ENCODE results near the gene OCIAD2. TPM values are rescaled to one million over a fixed set of nuclear protein-coding genes. Genes with fewer than 3 reads are reported as not detected.
"Not testable (repeated sequence)": the region's sequence is repeated elsewhere in the genome, so short reads cannot be mapped to it uniquely, and the experiment has no call there.

OCIAD2 gene, protein sequence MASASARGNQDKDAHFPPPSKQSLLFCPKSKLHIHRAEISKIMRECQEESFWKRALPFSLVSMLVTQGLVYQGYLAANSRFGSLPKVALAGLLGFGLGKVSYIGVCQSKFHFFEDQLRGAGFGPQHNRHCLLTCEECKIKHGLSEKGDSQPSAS
- 20.5 and 40.0 TPM in 2 replicates for total RNA-seq (2014; rRNA removed; shearing (Covaris generic))

DNA sequence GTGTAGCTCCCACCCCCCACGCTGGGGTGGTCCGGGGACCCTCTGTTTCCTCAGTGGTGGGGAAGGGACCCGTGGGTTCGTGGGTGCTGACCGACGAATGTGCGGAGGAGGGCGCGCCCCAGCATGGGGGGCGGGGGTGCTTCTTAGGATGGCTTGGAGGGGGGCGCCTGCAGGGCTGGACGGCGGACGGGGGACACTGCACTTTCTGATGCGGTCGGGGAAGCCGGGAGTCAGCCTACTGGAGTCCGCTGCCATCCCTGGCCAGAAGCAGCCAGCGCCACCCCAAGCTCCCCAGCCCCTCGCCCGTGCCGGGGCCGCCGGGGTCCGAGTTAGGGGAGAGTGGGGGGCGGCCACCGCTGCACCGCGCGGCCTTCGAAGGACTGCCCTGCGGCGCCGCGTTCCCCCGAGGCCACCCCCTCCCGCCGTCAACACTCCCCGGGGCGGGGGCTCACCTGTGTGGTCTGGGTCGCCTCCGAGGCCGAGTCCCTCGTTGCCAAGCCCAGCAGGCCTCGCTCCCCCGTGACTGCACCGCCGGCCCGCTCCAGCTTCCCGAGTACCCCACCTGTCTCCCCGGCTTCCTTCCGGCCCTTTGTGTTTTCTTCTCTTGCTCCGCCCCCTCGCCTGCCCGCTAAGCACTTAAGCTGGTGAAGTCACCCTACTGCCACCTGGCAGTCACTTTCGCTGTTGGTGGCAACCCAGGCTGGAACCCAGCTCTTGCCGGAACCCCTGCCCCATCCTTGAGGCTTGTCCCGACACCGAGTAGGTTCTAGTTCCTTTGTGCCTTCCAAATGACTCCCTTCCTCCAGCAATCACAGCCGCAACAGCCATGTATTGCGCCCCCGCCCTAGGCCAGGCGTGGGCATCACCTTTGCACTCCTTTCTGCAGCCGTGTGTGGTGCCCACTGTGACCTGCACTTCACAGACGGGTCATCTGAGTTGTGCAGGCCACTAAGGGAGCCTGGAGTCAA lies at the start of gene OCIAD2:
Gene OCIAD2, minus strand, starts transcription at position 569 of the 968 bp plus-strand sequence. CDS start 2,225 bp downstream, outside the sequence.
- peak; percentile 39 for DNase-seq (ENCODE audit: low read depth)

DNA sequence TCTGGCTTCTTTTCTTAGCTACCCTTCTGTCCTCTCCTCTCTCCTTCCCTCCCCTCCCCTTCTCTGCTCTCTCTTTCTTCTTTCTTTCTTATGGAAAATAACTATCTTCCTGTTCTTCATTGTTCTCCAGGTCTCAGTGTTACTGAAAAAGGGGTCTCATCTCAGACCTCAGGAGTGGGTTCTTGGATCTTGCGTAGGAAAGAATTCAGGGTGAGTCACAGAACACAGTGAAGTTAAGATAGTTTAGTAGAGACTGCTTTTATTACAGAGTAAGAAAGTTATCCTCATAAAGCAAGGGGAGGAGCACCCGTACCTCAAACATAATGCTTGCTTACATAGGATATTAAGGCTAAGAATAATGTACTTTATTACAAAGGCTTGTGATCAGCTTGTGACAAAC lies 47.7 kb upstream of the OCIAD2 start:
- no peak for DNase-seq (ENCODE audit: low read depth)

DNA sequence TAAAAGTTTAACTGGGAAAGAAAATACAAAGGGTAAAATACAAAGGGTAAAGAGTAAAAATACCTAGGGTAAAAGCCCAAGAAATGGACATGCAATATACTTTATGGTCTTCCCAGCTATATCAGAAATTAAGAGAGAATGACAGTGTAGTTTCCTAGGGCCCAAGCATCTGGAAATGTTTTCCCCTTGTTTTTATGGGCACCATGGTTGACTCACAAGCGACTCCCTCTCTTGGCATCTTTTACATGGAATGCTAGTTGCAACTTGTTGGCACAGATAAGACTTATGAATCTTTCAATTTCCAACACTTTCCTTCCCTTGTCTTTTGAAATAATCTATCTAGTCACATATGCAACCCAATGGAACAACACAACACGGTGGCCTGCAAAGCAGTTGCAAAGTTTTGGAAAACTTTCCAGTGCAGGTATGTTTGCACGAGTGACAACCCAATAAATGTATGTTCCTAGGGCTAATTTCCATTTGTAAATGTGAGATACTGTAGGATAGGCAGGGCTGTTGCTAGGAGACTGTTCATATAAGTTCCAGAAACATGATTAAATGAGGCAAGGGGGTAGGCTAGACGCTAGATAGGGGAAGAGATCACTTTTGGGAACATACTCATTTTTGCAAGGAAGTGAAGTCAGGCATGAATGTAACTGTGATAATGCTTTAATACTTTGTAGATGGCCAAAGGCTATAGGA lies 43.1 kb upstream of the OCIAD2 start:
- peak; percentile 80 for DNase-seq (ENCODE audit: low read depth)

DNA sequence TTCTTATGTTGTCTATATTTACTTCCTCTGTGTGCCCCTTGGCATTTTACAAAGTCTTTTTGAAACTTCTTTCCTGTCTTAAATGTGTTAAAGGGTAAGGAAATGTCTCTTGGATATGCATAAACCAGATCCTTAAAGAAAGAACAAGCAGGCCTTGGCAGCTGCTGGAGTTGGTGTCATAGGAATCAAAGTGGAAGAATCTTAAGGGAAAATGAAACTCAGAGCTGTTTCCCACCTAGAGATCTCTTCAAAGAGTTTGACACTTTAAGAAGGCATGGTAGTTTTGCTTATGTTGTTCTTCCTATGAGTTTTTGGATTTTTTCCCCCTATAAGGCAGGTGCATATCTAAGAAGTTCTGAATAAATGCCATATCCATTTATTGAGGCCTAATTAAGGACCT lies 42.5 kb upstream of the OCIAD2 start:
- DNase-seq (ENCODE audit: low read depth) = peak; percentile 18

DNA sequence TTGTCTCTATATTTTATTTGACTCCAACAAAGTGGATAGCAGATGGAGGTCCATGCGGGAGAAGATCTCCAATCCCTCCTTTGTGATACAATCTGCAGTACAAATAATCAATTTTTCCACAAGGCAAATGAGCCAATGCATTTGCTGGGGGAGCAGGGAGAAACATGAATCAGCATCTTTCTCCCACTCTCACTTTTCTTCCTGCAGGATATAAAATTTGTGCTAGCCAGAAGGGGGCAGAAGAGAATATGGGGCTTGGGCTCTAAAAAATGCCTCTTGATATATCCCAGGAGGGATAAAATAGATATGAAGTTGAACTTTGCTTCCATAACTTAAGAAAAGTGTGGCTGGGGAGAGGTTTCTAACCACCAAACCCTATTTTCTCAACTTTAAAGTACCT lies 41.2 kb upstream of the OCIAD2 start:
- no peak for DNase-seq (ENCODE audit: low read depth)

DNA sequence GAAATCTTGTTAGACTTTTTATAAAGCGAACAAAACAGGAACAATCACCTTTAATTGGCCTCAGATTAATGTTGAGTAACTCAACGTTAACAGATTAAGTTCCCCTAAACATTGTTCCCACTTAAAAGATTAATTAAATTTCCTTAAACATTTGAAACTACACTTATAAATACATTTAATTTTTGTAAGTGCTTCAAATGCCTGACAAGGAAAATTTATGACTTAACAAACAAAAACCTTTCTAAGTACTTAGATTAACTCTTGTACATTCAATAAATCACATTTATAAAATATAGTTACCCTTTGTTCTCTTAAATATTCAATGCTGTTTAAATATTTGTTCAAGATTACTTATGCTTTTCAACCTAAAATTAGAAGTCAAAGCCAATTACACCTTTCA lies 39.4 kb upstream of the OCIAD2 start:
- DNase-seq (ENCODE audit: low read depth) = no peak

DNA sequence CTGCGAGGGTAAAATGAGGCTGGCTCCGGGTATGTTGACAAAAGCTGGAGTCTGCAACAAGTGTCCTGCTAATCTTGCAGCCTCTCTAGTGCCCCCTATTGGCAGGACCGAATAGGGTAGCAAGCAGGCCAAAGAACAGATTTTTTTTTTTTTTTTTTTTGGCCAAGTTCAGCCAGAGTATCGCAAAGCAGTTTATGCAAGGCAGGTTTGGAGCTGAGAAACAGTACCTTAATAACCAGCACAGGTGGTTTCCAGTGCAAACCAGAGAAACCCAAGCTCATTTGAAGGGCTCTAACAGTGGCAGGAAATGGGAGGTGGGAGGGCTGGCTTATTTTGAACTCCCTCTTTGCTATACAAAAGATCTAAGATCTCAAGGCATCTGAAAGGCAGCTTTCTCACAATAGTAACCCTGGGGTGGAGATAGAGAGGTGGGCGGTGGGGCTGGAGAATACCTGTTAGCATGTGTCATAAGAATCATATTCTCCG lies 38.2 kb upstream of the OCIAD2 start:
- no peak for DNase-seq (ENCODE audit: low read depth)

DNA sequence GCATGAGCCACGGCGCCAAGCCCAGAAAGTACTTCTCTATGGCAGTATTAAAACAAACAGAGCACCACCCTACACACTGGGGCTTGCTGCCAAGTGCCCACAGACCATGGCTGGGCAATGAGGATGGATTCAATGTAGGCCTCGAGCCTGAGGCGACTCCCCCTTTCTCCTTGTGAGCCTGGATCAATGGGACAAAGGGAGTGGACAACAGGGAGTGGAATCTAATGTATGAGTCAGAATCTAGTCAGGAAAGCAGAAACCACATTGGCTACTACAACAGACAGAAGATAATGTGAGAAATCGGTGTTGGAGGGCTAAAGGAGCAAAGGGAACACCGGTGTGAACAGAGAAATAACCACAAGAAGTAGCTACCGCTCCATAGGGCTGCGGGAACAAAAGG lies 37.7 kb upstream of the OCIAD2 start:
- DNase-seq (ENCODE audit: low read depth) = peak; percentile 92

DNA sequence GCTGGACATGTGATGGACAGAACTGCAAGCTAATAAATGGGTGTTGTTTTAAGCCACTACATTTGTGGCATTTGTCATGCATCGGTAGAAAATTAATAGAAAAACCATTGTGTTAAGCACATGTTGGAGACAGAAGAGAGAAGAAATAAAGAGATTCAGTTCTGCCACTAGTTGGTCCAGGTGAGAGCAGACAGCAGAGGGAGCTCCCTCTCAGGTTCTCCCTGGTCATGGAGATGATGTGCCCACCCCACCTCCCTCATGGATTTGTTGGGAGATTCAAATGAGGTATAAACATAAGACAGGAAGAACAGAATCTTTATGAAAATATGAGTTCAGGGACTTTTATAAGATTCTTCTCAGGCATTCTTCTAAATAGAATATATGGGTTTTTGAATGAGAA lies 36.8 kb upstream of the OCIAD2 start:
- DNase-seq (ENCODE audit: low read depth) = peak; percentile 19

DNA sequence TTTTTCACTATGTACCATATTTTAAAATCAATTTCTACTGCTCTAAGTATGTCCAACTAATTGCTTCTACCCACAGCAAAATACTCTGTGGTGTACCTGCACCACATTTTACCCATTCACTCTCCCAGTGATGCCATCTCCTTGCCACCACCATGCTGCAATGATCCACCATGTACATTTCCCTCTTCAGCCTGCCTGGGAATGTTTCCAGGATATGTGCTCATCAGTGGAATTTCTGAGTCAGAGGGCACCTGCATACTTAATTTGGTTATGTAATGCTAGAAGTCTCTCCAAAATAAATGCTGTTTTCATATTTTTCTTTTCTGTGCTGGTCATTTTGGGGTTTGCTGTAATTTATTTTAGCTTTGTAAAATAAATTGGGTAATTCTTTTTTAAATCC lies 33.2 kb upstream of the OCIAD2 start:
- DNase-seq (ENCODE audit: low read depth) = peak; percentile 85

DNA sequence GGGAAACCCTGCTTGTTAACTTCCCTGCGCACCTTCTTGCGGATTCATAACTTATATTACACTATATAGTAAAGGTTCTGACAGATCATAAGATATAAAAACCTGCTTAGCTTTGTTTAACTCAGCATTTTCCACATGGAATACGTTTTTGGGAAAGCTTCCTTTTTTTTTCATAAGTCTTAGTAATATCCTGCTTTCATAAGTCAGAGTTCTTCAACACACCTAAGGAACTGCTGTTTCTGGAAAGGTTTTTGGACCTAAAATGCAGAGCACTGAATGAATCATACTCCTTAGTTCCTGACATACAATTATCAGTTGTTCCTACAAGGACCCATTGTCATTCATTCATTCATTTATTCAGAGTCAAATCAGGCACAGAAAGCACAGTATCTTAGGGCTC lies 32.3 kb upstream of the OCIAD2 start:
- no peak for DNase-seq (ENCODE audit: low read depth)

DNA sequence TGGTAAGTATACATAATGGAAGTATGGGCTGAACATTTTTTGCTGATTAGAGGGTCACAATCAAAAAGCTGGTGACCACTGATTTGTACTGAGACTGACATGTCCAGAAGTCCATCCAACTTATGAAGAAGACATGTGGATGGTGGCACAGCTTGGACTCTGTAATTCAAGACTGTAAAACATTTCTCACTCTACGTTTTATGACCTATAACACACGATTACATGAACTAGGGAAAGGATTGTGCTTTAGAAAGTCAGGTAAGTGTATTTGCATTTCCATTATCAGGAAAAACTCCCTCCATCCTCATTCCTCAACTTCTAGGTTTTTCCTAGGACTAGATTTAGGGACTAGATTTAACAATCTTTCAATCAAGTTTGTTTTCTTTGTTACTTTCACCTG lies 30.5 kb upstream of the OCIAD2 start:
- no peak for DNase-seq (ENCODE audit: low read depth)

DNA sequence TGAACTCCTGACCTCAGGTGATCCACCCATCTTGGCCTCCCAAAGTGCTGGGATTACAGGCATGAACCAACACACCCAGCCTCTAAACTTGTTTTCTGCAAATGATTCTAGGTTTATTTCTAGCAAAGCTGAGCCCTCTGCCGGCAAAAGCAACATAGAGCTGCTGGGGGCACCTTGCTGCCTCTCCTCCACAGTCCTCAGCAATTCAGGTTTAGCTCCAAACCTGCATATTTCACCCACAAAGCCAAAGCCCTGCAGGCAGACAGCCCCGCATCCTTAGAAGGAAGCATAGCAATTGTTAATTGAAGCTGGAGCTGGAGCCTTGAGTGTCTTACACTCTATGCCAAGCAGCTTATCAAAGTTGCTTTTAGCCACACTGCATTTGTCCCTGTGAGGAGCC lies 24.9 kb upstream of the OCIAD2 start:
- DNase-seq (ENCODE audit: low read depth) = no peak

DNA sequence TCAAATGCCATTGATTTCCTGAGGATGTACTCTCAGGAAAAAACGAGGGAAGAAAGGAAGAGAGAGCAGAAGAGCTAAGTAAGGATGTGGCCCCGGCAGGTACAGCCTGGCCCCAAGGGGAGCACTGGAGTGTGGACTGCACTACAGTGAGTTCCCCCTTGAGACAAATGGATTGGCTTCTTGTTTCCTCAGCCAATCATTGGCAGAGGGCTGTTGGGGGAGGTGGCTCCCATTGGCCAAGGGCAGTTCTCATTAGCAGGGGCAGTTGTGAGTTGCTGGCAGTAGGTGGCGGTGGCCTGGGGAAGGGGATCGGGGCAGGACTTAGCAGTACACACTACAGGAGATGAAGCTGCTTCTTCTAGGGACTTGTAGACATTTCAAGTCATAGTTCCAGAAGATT lies 24.1 kb upstream of the OCIAD2 start:
- DNase-seq (ENCODE audit: low read depth) = no peak

DNA sequence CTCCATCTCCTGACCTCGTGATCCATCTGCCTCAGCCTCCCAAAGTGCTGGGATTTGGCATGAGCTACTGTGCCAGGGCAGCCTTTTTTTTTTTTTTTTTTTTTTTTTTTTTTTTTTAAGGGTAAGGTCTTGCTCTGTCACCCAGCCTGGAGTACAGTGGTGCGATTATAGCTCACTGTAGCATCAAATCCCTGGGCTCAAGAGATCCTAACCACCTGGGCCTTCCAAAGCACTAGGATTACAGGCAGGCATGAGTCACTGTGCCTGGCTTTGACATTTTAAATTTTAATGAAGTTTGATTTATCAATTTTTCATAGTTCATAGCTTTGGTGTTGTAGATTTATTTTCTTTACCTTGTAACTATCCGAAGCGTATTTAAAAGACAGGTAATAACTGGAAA lies 17.8 kb upstream of the OCIAD2 start:
- no peak for DNase-seq (ENCODE audit: low read depth)

DNA sequence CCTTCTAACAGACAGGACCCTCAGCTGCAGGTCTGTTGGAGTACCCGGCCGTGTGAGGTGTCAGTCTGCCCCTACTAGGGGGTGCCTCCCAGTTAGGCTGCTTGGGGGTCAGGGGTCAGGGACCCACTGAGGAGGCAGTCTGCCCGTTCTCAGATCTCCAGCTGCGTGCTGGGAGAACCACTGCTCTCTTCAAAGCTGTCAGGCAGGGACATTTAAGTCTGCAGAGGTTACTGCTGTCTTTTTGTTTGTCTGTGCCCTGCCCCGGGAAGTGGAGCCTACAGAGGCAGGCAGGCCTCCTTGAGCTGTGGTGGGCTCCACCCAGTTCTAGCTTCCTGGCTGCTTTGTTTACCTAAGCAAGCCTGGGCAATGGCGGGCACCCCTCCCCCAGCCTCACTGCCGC lies 16.5 kb upstream of the OCIAD2 start:
- DNase-seq (ENCODE audit: low read depth) = not testable (repeated sequence)

DNA sequence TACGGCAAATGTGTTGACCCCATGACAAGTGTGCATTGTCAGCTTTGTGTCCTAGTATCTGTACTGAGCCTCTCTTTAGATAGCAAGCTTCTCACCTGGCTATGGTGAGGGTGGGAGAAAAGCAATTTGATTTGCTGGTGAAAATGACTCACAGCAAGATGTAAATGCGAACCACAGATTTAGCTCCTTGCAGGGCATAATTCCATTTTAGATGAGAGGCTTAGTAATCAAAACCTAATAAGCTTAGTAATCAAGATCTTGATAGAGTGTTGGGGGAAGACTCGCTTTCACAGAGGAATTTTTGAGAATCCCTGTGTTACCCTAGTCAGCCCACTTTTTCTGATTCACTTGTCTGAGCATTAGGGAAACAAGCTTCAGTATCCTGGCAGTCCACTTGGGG lies 7.7 kb upstream of the OCIAD2 start:
- no peak for DNase-seq (ENCODE audit: low read depth)

DNA sequence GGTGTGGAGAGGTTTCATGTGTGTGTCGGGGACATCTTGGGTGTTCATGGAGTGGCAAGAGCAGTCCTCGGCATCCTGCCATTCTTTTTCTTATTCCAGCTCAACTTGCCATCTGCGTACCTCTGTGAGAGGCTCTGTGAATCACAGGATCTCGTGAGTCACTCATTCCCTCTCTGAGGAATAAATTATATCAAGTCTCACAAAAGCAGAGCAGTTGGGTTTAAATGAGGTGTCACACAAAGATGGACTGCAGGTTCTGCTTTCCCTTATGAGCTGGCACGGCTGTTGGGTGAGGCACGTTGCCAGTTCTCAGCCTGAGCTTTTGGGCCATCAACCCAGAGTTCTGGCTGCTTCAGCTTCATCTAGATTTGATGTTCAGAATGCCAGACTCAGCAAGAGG lies 6.8 kb upstream of the OCIAD2 start:
- DNase-seq (ENCODE audit: low read depth) = peak; percentile 93

DNA sequence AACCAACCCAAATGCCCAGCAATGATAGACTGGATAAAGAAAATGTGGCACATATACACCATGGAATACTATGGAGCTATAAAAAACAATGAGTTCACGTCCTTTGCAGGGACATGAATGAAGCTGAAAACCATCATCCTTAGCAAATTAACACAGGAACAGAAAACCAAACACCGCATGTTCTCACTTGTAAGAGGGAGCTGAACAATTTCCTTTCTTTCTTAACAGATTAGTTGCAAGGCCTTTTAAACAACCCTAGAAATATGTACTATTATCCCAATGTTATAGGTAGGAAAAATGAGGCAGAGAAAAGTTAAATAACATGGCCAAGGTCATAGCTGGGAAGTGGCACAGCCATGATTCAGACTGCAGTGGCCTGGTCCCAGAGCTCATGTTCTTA lies 5.8 kb upstream of the OCIAD2 start:
- no peak for DNase-seq (ENCODE audit: low read depth)

DNA sequence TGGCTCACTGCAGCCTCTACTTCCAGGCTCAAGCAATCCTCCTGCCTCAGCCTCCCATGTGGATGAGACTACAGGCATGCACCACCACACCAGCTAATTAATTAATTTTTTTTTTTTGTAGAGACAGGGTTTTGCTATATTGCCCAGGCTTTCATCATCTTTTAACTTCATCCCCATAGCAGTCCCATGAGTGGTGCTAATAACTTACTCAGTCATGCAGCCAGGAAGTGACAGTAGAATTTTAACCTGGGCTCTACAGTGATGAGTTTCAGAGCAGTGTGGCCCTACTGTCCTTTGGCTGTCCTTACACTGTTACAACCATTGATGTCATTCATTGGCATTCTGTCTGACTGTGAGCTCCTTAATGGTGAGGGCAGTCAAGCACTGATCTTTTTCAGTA lies 3.9 kb upstream of the OCIAD2 start:
- no peak for DNase-seq (ENCODE audit: low read depth)

DNA sequence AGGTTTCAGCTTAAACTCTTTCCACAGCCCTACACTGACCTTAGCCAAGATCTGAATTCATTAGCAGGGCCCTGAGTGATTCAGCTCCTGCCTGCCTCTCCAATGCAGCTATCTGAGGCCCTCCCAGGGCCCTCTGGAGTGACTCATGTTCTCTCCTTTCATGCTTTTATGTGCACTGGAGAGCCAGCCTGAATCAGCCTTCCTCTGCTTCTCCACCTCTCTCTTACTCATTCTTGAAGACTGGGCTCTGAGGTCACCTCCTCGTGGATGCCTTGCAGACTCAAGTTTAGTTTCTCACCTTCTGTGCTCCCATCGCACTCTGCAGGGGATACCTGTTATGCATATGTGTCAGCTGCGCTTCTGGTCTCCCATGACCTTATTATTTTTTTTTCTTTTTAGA lies 3.1 kb upstream of the OCIAD2 start:
- peak; percentile 95 for DNase-seq (ENCODE audit: low read depth)

DNA sequence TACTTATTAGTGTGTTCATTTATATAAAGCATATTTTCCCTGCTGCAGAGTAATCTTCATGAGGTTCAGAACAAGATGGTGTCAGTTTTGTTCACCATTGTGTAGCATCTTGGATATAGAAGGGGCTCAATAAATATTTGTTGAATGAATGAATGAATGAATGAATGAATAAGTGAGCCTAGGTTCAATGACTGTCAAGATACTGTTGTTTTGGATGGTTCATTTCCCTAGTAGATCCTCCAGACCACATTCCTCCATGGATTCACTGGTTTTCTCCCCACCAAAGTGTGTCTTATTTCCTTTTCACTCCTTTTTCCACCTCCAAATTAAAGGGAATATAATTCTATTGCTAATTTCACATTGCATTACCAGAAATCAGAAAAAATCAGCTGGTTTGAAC lies 2.1 kb upstream of the OCIAD2 start:
- no peak for DNase-seq (ENCODE audit: low read depth)
